Peyer's patch (tissue), 4 donors: ENCODE measurements around the gene AFF2.

Experiments used
- POLR2A ChIP-seq, 2 donors: fragments of 450-650 bp; IDR thresholded peaks; one replicate each; pipeline ENCODE4 v1.5.1; 2017; ENCODE audit warnings: antibody characterized with exemption in 2 of 2, mild to moderate bottlenecking in 2 of 2, moderate library complexity in 2 of 2
- TF ChIP-seq, protein P1 (sequence below), 6 experiments: fragments of 450-650 bp in 4 of 6; fragments of 200-600 bp in 2 of 6; sonication (generic) in 1 of 6; IDR thresholded peaks; one replicate each; pipeline ENCODE4 v1.5.1; 2017 to 2019; ENCODE audit warnings: antibody characterized with exemption in 6 of 6, mild to moderate bottlenecking in 3 of 6, moderate library complexity in 1 of 6

DNA sequence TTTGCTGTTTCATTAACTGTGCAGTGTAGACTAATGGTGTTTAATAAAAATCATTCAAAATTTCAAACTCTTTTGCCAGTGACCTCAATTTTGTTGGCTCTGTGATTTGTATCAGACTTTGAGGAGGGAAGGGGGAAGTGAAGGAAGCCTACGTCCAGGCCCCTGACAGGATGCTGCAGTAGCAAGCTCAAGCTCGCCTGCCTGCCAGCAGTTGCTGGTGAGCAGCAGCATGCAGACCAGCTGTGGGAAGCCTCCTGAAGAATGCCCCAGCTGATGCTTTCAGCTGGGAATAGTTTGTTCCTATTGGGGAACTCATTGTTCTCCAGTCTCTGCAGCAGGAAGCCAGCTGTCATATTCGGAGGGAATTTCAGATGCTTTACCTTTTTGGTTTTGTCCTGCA lies 495.2 kb downstream of the AFF2 start:
- TF ChIP-seq, protein P1, sequence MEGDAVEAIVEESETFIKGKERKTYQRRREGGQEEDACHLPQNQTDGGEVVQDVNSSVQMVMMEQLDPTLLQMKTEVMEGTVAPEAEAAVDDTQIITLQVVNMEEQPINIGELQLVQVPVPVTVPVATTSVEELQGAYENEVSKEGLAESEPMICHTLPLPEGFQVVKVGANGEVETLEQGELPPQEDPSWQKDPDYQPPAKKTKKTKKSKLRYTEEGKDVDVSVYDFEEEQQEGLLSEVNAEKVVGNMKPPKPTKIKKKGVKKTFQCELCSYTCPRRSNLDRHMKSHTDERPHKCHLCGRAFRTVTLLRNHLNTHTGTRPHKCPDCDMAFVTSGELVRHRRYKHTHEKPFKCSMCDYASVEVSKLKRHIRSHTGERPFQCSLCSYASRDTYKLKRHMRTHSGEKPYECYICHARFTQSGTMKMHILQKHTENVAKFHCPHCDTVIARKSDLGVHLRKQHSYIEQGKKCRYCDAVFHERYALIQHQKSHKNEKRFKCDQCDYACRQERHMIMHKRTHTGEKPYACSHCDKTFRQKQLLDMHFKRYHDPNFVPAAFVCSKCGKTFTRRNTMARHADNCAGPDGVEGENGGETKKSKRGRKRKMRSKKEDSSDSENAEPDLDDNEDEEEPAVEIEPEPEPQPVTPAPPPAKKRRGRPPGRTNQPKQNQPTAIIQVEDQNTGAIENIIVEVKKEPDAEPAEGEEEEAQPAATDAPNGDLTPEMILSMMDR (IDR thresholded peaks at IDR 0.05) = no peak
- TF ChIP-seq POLR2A (IDR thresholded peaks at IDR 0.05) = no peak
